H9 (cell line): ENCODE measurements around the gene CIAO1. TPM values are rescaled to one million over a fixed set of nuclear protein-coding genes. Genes with fewer than 3 reads are reported as not detected.

Experiments
- DNase-seq: peaks from one replicate; pipeline ENCODE4 v3.0.0-alpha.2; 2017
- H2AFZ ChIP-seq: one replicate; pipeline ENCODE4 v1.6.1; 2013; ENCODE audit warnings: mild to moderate bottlenecking, low read length, control low read depth, moderate library complexity
- H2AK5ac ChIP-seq: 2 replicates; pipeline ENCODE4 v1.6.1; 2013; ENCODE audit warnings: low read length, control low read depth, mixed read lengths; ENCODE audit not compliant: insufficient read length
- H2BK120ac ChIP-seq: one replicate; pipeline ENCODE4 v1.6.1; 2013; ENCODE audit warnings: low read depth, mild to moderate bottlenecking, low read length, control low read depth, inconsistent platforms; ENCODE audit not compliant: poor library complexity, severe bottlenecking
- H2BK12ac ChIP-seq: 2 replicates; pipeline ENCODE4 v1.6.1; 2013; ENCODE audit warnings: low read length, control low read depth, mixed read lengths, low read depth; ENCODE audit not compliant: insufficient read length
- H2BK15ac ChIP-seq: 2 replicates; pipeline ENCODE4 v1.6.1; 2013; ENCODE audit warnings: low read depth, low read length, control low read depth
- H2BK20ac ChIP-seq: one replicate; pipeline ENCODE4 v1.6.1; 2013; ENCODE audit warnings: low read depth, mild to moderate bottlenecking, low read length, control low read depth, inconsistent platforms; ENCODE audit not compliant: poor library complexity, severe bottlenecking
- H2BK5ac ChIP-seq: 2 replicates; pipeline ENCODE4 v1.6.1; 2013; ENCODE audit warnings: low read length, control low read depth, mixed read lengths; ENCODE audit not compliant: insufficient read length
- H3K14ac ChIP-seq: 2 replicates; pipeline ENCODE4 v1.6.1; 2013; ENCODE audit warnings: low read length, control low read depth; ENCODE audit not compliant: insufficient read depth
- H3K18ac ChIP-seq: 2 replicates; pipeline ENCODE4 v1.6.1; 2013; ENCODE audit warnings: low read depth, mild to moderate bottlenecking, mixed read lengths, low read length, control low read depth; ENCODE audit not compliant: insufficient read length
- H3K23ac ChIP-seq: 2 replicates; pipeline ENCODE4 v1.6.1; 2013; ENCODE audit warnings: low read length, control low read depth, mixed read lengths, low read depth; ENCODE audit not compliant: insufficient read length
- H3K23me2 ChIP-seq: 2 replicates; pipeline ENCODE4 v1.6.1; 2013; ENCODE audit warnings: low read depth, mild to moderate bottlenecking, mixed read lengths, low read length, control low read depth; ENCODE audit not compliant: insufficient read length, poor library complexity, severe bottlenecking
- H3K27ac ChIP-seq: 2 replicates; pipeline ENCODE4 v1.5.1; 2013; ENCODE audit warnings: low read length, control low read depth, mixed read lengths, low read depth; ENCODE audit not compliant: insufficient read length
- H3K27me3 ChIP-seq: 2 replicates; pipeline ENCODE4 v1.6.1; 2013; ENCODE audit warnings: low read length, control low read depth, inconsistent platforms; ENCODE audit not compliant: insufficient read depth
- H3K4ac ChIP-seq: 2 replicates; pipeline ENCODE4 v1.6.1; 2013; ENCODE audit warnings: low read depth, mild to moderate bottlenecking, control low read depth, inconsistent platforms, low read length, moderate library complexity
- H3K4me1 ChIP-seq: 2 replicates; pipeline ENCODE4 v1.6.1; 2013; ENCODE audit warnings: low read length, control low read depth, inconsistent platforms; ENCODE audit not compliant: insufficient read depth
- H3K4me2 ChIP-seq: 2 replicates; pipeline ENCODE4 v1.6.1; 2013; ENCODE audit warnings: low read length, control low read depth, mixed read lengths; ENCODE audit not compliant: insufficient read length, insufficient read depth
- H3K56ac ChIP-seq: 2 replicates; pipeline ENCODE4 v1.6.1; 2013; ENCODE audit warnings: low read depth, mild to moderate bottlenecking, mixed read lengths, low read length, control low read depth; ENCODE audit not compliant: insufficient read length
- H3K79me1 ChIP-seq: 2 replicates; pipeline ENCODE4 v1.6.1; 2013; ENCODE audit warnings: low read depth, mild to moderate bottlenecking, moderate library complexity, low read length, control low read depth, inconsistent platforms; ENCODE audit not compliant: insufficient read depth, poor library complexity, severe bottlenecking
- H3K79me2 ChIP-seq: 2 replicates; pipeline ENCODE4 v1.6.1; 2013; ENCODE audit warnings: low read length, control low read depth, inconsistent platforms; ENCODE audit not compliant: insufficient read depth
- H3K9ac ChIP-seq: 2 replicates; pipeline ENCODE4 v1.6.1; 2013; ENCODE audit warnings: low read length, control low read depth, mixed read lengths; ENCODE audit not compliant: insufficient read length; ENCODE audit errors: extremely low read depth
- H3K9me3 ChIP-seq: one replicate; pipeline ENCODE4 v1.6.1; 2013; ENCODE audit warnings: low read depth, low read length, inconsistent platforms; ENCODE audit not compliant: control insufficient read depth
- H3T11ph ChIP-seq: one replicate; pipeline ENCODE4 v1.6.1; 2013; ENCODE audit warnings: mild to moderate bottlenecking, low read length, control low read depth, inconsistent platforms
- H4K20me1 ChIP-seq: one replicate; pipeline ENCODE4 v1.6.1; 2013; ENCODE audit not compliant: control insufficient read depth, insufficient read length, insufficient read depth
- H4K5ac ChIP-seq: 2 replicates; pipeline ENCODE4 v1.6.1; 2013; ENCODE audit warnings: low read depth, mild to moderate bottlenecking, mixed read lengths, low read length, control low read depth; ENCODE audit not compliant: insufficient read length
- H4K8ac ChIP-seq: replicated peaks from 2 replicates; pipeline ENCODE4 v1.6.1; 2013; ENCODE audit warnings: low read length, control low read depth, mixed read lengths, low read depth; ENCODE audit not compliant: insufficient read length
- H4K91ac ChIP-seq: 2 replicates; pipeline ENCODE4 v1.6.1; 2013; ENCODE audit warnings: low read depth, mild to moderate bottlenecking, moderate library complexity, mixed read lengths, low read length, control low read depth; ENCODE audit not compliant: insufficient read length
- H3K27ac Mint-ChIP-seq, 3 experiments: 2 replicates in 2 of 3; 3 replicates in 1 of 3; pipeline ENCODE4 v1.8.0; 2020 to 2021; ENCODE audit warnings: mixed read lengths in 3 of 3, mild to moderate bottlenecking in 1 of 3, moderate library complexity in 1 of 3
- H3K27me3 Mint-ChIP-seq: 2 replicates; pipeline ENCODE4 v1.8.0; 2021; ENCODE audit warnings: low read depth, mild to moderate bottlenecking, moderate library complexity, mixed read lengths
- H3K36me3 Mint-ChIP-seq, 3 experiments: 2 replicates in 2 of 3; 3 replicates in 1 of 3; pipeline ENCODE4 v1.8.0; 2020 to 2021; ENCODE audit warnings: low read depth in 3 of 3, mixed read lengths in 3 of 3; ENCODE audit not compliant: insufficient read depth in 1 of 3
- H3K4me1 Mint-ChIP-seq, 2 experiments: 2 replicates each; pipeline ENCODE4 v1.8.0; 2020; ENCODE audit warnings: mixed read lengths in 2 of 2
- H3K4me3 Mint-ChIP-seq, 2 experiments: 2 replicates in 1 of 2; 3 replicates in 1 of 2; pipeline ENCODE4 v1.8.0; 2020 to 2021; ENCODE audit warnings: mild to moderate bottlenecking in 2 of 2, mixed read lengths in 2 of 2, moderate library complexity in 1 of 2
- H3K9me3 Mint-ChIP-seq, 2 experiments: 2 replicates in 1 of 2; 3 replicates in 1 of 2; pipeline ENCODE4 v1.8.0; 2020; ENCODE audit warnings: mild to moderate bottlenecking in 2 of 2, mixed read lengths in 2 of 2, moderate library complexity in 1 of 2
- CTCF ChIP-seq: fragments of 200-600 bp; sonication (generic); conservative IDR thresholded peaks from 3 replicates; pipeline ENCODE4 v1.8.0; 2021; ENCODE audit warnings: antibody characterized with exemption, mild to moderate bottlenecking
- WGBS: extraction: QIAGEN DNeasy Blood & Tissue Kit; methylation state at CpG from one replicate; pipeline ENCODE4 v1.1.7; 2013; ENCODE audit warnings: missing lambda C conversion rate, low lambda C conversion rate, mixed read lengths; ENCODE audit not compliant: insufficient read length; ENCODE audit errors: extremely low coverage; 5-methylcytosine and 5-hydroxymethylcytosine counted together
- total RNA-seq: library from RNA; stranded (reverse); gene quantifications from 2 replicates; pipeline ENCODE4 v1.2.1, GENCODE V29; 2021

The CIAO1 gene
- total RNA-seq, 1 experiment from 2014 or later = 67.6 TPM

GRCh38 chr2:96271995-96272394, 6.0 kb downstream of the CIAO1 start:
- Histone ChIP-seq H2BK12ac (no peak overlapping the region), H3K4me2 (no peak overlapping the region), H3T11ph (no peak overlapping the region), H2BK15ac (no peak overlapping the region), H4K20me1 (no peaks in the 10 kb centered on the region), H4K8ac (no peak overlapping the region), H2BK5ac (no peak overlapping the region), H3K27ac (no peak overlapping the region), H3K4me1 (no peaks in the 10 kb centered on the region), H3K18ac (no peak overlapping the region), H3K23ac (no peak overlapping the region), H2AK5ac (no peak overlapping the region), H2BK120ac (no peak overlapping the region), H3K27me3 (no peaks in the 10 kb centered on the region), H3K9ac (no peak overlapping the region), H3K14ac (no peak overlapping the region), H4K91ac (no peak overlapping the region), H2BK20ac (no peak overlapping the region), H3K9me3 (no peaks in the 10 kb centered on the region), H3K79me2 (no peaks in the 10 kb centered on the region; the same call in 1 of the 2 replicates), H4K5ac (no peak overlapping the region), H3K56ac (no peak overlapping the region), H3K79me1 (peaks cover 3% of the 10 kb centered on the region), H3K4ac (no peak overlapping the region), H3K23me2 (no peaks in the 10 kb centered on the region), H2AFZ (no peak overlapping the region)
- Mint-ChIP-seq H3K9me3 (no peaks in the 10 kb centered on the region), H3K36me3 (peaks cover 33 to 71% (median 71%) of the 10 kb centered on the region in 3 experiments; a peak in 6 of 7 replicates), H3K27ac (peak overlapping the region in 1 of 3 experiments; percentile 51; a peak in 1 of 7 replicates), H3K27me3 (no peaks in the 10 kb centered on the region; the same call in 1 of the 2 replicates), H3K4me3 (no peak overlapping the region), H3K4me1 (peaks cover 2 to 3% of the 10 kb centered on the region in 2 experiments; a peak in 3 of 4 replicates)
- WGBS = no CpG with 5 or more reads among the region's 3 CpGs
- TF ChIP-seq CTCF = no peak
- DNase-seq = no peak
